GM23338 (cell line): Measurements from ENCODE around the gene PCOLCE2. TPM values are rescaled to one million over a fixed set of nuclear protein-coding genes. Genes with fewer than 3 reads are reported as not detected.

Source experiments
- ATAC-seq: fragments of 200-7000 bp; cut with Tn5 transposase; 3 replicates; pipeline ENCODE4 v1.9.1; 2020
- DNase-seq: peaks from one replicate; pipeline ENCODE4 v3.0.0-alpha.2; 2015; ENCODE audit warnings: low spot score
- H2AFZ ChIP-seq: fragments of 200-600 bp; sonication (generic); 2 replicates; pipeline ENCODE4 v1.8.0; 2016; ENCODE audit warnings: antibody characterized with exemption, mild to moderate bottlenecking, moderate library complexity
- H3F3A ChIP-seq: fragments of 200-600 bp; sonication (generic); replicated peaks from 2 replicates; pipeline ENCODE4 v1.8.0; 2017; ENCODE audit warnings: antibody characterized with exemption, mixed run types, low read depth
- H3K27ac ChIP-seq: fragments of 200-600 bp; sonication (generic); 2 replicates; pipeline ENCODE4 v1.6.1; 2016; ENCODE audit warnings: low read depth
- H3K27me3 ChIP-seq: fragments of 200-600 bp; sonication (generic); 2 replicates; pipeline ENCODE4 v1.8.0; 2016; ENCODE audit warnings: mild to moderate bottlenecking, mixed run types, moderate library complexity; ENCODE audit not compliant: insufficient read depth
- H3K36me3 ChIP-seq: fragments of 200-600 bp; sonication (generic); 2 replicates; pipeline ENCODE4 v1.8.0; 2016; ENCODE audit warnings: mild to moderate bottlenecking; ENCODE audit not compliant: insufficient read depth
- H3K4me1 ChIP-seq: fragments of 200-600 bp; sonication (generic); 2 replicates; pipeline ENCODE4 v1.8.0; 2016; ENCODE audit warnings: mild to moderate bottlenecking, moderate library complexity; ENCODE audit not compliant: insufficient read depth
- H3K4me2 ChIP-seq: fragments of 200-600 bp; sonication (generic); 2 replicates; pipeline ENCODE4 v1.7.1; 2017; ENCODE audit warnings: mixed run types
- H3K4me3 ChIP-seq: fragments of 200-600 bp; sonication (generic); 2 replicates; pipeline ENCODE4 v1.6.1; 2016; ENCODE audit warnings: mixed run types
- H3K79me2 ChIP-seq: fragments of 200-600 bp; sonication (generic); replicated peaks from 2 replicates; pipeline ENCODE4 v1.8.0; 2017; ENCODE audit warnings: mild to moderate bottlenecking; ENCODE audit not compliant: insufficient read depth
- H3K9me2 ChIP-seq: fragments of 200-600 bp; sonication (generic); 2 replicates; pipeline ENCODE4 v1.8.0; 2017; ENCODE audit not compliant: insufficient read depth
- H4K20me1 ChIP-seq: fragments of 200-600 bp; sonication (generic); replicated peaks from 2 replicates; pipeline ENCODE4 v1.8.0; 2017; ENCODE audit warnings: mild to moderate bottlenecking; ENCODE audit not compliant: insufficient read depth
- H3K27ac Mint-ChIP-seq: 2 replicates; pipeline ENCODE4 v1.8.0; 2020; ENCODE audit warnings: inconsistent platforms, mild to moderate bottlenecking, moderate library complexity, mixed read lengths
- H3K27me3 Mint-ChIP-seq: 3 replicates; pipeline ENCODE4 v1.8.0; 2022; ENCODE audit warnings: low read depth, mild to moderate bottlenecking, moderate library complexity, mixed read lengths, inconsistent platforms; ENCODE audit not compliant: insufficient read depth, poor library complexity
- H3K36me3 Mint-ChIP-seq: 3 replicates; pipeline ENCODE4 v1.8.0; 2021; ENCODE audit warnings: low read depth, mild to moderate bottlenecking, inconsistent platforms, moderate library complexity, mixed read lengths
- H3K4me1 Mint-ChIP-seq: 3 replicates; pipeline ENCODE4 v1.8.0; 2020; ENCODE audit warnings: mild to moderate bottlenecking, inconsistent platforms, mixed read lengths
- H3K4me3 Mint-ChIP-seq: 3 replicates; pipeline ENCODE4 v1.8.0; 2021; ENCODE audit warnings: moderate library complexity, mild to moderate bottlenecking, inconsistent platforms, mixed read lengths
- H3K9me3 Mint-ChIP-seq: 3 replicates; pipeline ENCODE4 v1.8.0; 2020; ENCODE audit warnings: moderate library complexity, mild to moderate bottlenecking, inconsistent platforms, mixed read lengths
- JUNB ChIP-seq: IDR thresholded peaks from one replicate; pipeline ENCODE4 v1.6.1; 2016; ENCODE audit warnings: antibody characterized with exemption; ENCODE audit not compliant: unreplicated experiment
- POLR2AphosphoS5 ChIP-seq: IDR thresholded peaks from 2 replicates; pipeline ENCODE4 v1.6.1; 2016; ENCODE audit warnings: antibody characterized with exemption, low read depth
- ZNF114 ChIP-seq: fragments of 250-450 bp; sonication (Bioruptor Pico); IDR thresholded peaks from 2 replicates; pipeline ENCODE4 v1.5.0; 2020; ENCODE audit warnings: mild to moderate bottlenecking, moderate library complexity
- ZNF331 ChIP-seq: fragments of 250-450 bp; sonication (Bioruptor Pico); IDR thresholded peaks from 2 replicates; pipeline ENCODE4 v1.5.0; 2020; ENCODE audit warnings: low read depth, mild to moderate bottlenecking, moderate library complexity
- polyA plus RNA-seq: library from polyadenylated mRNA; unstranded; fragments of >200 nt; fragmentation: Nextera tagmentation; extraction: Ambion mirVana; gene quantifications from 2 replicates; pipeline ENCODE4 v1.2.1, GENCODE V29; 2016
- total RNA-seq: library from RNA; depleted of rRNA; stranded (reverse); fragments of >200 nt; shearing (Covaris generic); gene quantifications from 2 replicates; pipeline ENCODE4 v1.2.3, GENCODE V29; 2014
- TF ChIP-seq, protein P1 (sequence below), 2 experiments: fragments of 200-600 bp in 1 of 2; sonication (generic) in 1 of 2; conservative IDR thresholded peaks; 2 replicates each; pipeline versions ENCODE4 v1.5.1 to v1.6.1; 2016 to 2017; ENCODE audit warnings: antibody characterized with exemption in 2 of 2, low read depth in 2 of 2, mild to moderate bottlenecking in 2 of 2, moderate library complexity in 1 of 2
- TF ChIP-seq, protein P2 (sequence below): IDR thresholded peaks from 2 replicates; pipeline ENCODE4 v1.6.1; 2016; ENCODE audit warnings: antibody characterized with exemption

PCOLCE2 gene
- total and polyA plus RNA-seq, 2 experiments from 2014 or later = 17.7 to 22.6 TPM

DNA sequence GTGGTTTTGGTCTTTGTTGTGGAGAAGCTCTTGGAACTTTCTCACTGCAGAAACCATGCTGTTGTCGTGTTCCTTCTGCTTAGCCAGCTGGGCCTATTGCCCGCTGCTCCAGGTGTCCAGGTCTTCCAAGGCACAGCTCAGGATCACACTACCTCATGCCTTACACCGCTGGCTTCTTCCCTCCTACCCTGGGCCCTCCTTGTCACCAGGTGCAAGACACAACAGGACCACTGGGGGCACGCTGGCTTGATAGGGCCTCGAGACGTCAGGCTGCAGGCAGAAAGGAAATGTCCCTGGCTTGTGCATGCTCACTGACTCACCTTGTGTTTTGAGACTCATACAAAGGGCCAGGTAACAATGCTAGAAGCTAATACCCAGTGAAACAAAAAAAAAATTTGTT, 42.3 kb upstream of the PCOLCE2 start:
- no peak overlapping the region for H3K27ac ChIP-seq
- DNase-seq (peak; percentile 67), ATAC-seq (peak; percentile 84)
- no peak overlapping the region for H3K27ac Mint-ChIP-seq
- no peak overlapping the region for H3K4me3 Mint-ChIP-seq
- no peak overlapping the region for H3K4me2 ChIP-seq
- H3K4me1 Mint-ChIP-seq = peaks cover 6% of the 10 kb centered on the region; the same call in 2 of the 3 replicates
- no peaks in the 10 kb centered on the region for H3K36me3 ChIP-seq
- TF ChIP-seq, protein P1, sequence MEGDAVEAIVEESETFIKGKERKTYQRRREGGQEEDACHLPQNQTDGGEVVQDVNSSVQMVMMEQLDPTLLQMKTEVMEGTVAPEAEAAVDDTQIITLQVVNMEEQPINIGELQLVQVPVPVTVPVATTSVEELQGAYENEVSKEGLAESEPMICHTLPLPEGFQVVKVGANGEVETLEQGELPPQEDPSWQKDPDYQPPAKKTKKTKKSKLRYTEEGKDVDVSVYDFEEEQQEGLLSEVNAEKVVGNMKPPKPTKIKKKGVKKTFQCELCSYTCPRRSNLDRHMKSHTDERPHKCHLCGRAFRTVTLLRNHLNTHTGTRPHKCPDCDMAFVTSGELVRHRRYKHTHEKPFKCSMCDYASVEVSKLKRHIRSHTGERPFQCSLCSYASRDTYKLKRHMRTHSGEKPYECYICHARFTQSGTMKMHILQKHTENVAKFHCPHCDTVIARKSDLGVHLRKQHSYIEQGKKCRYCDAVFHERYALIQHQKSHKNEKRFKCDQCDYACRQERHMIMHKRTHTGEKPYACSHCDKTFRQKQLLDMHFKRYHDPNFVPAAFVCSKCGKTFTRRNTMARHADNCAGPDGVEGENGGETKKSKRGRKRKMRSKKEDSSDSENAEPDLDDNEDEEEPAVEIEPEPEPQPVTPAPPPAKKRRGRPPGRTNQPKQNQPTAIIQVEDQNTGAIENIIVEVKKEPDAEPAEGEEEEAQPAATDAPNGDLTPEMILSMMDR (conservative IDR thresholded peaks at IDR 0.05; ENCODE audit: low read depth in 2 of 2) = peak in 1 of 2 experiments; percentile 22; a peak in 2 of 4 replicates
- no peak for TF ChIP-seq JUNB
- TF ChIP-seq, protein P2, sequence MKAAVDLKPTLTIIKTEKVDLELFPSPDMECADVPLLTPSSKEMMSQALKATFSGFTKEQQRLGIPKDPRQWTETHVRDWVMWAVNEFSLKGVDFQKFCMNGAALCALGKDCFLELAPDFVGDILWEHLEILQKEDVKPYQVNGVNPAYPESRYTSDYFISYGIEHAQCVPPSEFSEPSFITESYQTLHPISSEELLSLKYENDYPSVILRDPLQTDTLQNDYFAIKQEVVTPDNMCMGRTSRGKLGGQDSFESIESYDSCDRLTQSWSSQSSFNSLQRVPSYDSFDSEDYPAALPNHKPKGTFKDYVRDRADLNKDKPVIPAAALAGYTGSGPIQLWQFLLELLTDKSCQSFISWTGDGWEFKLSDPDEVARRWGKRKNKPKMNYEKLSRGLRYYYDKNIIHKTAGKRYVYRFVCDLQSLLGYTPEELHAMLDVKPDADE = no peak
- H3F3A ChIP-seq = no peaks in the 10 kb centered on the region
- no peaks in the 10 kb centered on the region for H3K9me3 Mint-ChIP-seq
- H3K27me3 ChIP-seq = no peaks in the 10 kb centered on the region
- no peaks in the 10 kb centered on the region for H4K20me1 ChIP-seq
- H3K36me3 Mint-ChIP-seq = no peaks in the 10 kb centered on the region
- H3K4me3 ChIP-seq = no peak overlapping the region
- peaks cover 4% of the 10 kb centered on the region; the same call in 1 of the 2 replicates for H3K4me1 ChIP-seq
- no peaks in the 10 kb centered on the region for H3K79me2 ChIP-seq
- H3K9me2 ChIP-seq = no peaks in the 10 kb centered on the region
- H2AFZ ChIP-seq = peak overlapping the region; percentile 84; the same call in 1 of the 2 replicates
- no peaks in the 10 kb centered on the region for H3K27me3 Mint-ChIP-seq

DNA sequence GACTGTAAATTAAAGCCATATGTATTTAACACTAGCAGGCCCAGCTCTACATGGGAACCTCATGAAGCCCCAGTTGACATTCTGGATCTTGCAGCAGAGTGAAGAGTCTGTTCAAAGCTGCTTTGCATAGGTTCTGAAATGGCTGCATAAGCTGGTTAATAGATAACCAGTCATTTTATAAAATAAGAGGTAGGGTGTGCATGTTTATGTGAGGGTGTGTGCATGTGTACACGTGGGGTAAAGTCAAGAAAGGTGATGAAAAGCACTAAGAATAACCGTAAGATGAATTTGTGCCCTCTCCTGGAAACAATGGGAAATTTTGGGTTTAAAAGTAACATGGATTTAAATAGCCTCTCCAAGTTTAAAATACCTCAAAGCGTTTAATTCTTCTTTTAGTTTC, 41.6 kb upstream of the PCOLCE2 start:
- Histone ChIP-seq H3K79me2 (no peaks in the 10 kb centered on the region), H3K27ac (no peak overlapping the region), H3K9me2 (no peaks in the 10 kb centered on the region), H3K27me3 (no peaks in the 10 kb centered on the region), H3K4me2 (no peak overlapping the region), H2AFZ (no peak overlapping the region), H3K4me3 (no peak overlapping the region), H4K20me1 (no peaks in the 10 kb centered on the region), H3F3A (no peaks in the 10 kb centered on the region), H3K36me3 (no peaks in the 10 kb centered on the region), H3K4me1 (peaks cover 4% of the 10 kb centered on the region; the same call in 1 of the 2 replicates)
- H3K27me3 Mint-ChIP-seq = no peaks in the 10 kb centered on the region
- DNase-seq (no peak), ATAC-seq (no peak)
- no peak overlapping the region for H3K4me3 Mint-ChIP-seq
- no peaks in the 10 kb centered on the region for H3K36me3 Mint-ChIP-seq
- H3K4me1 Mint-ChIP-seq = peaks cover 6% of the 10 kb centered on the region; the same call in 2 of the 3 replicates
- TF ChIP-seq ZNF114 (CRISPR knock-in tag) = no peak
- TF ChIP-seq POLR2AphosphoS5 = no peak
- TF ChIP-seq, protein P1 (conservative IDR thresholded peaks at IDR 0.05; ENCODE audit: low read depth in 2 of 2) = 0 out of 4 replicates have a peak, but pooled peaks of 1 of the 2 experiments have one; percentile 9
- TF ChIP-seq ZNF331 = no peak
- H3K27ac Mint-ChIP-seq = no peak overlapping the region
- no peaks in the 10 kb centered on the region for H3K9me3 Mint-ChIP-seq
